SK-N-SH treated with all-trans-retinoic acid at 6 μM for 48 hours (cell line): ENCODE measurements around the gene UNC45A.

Source experiments
- ATAC-seq: fragments of 200-7000 bp; cut with Tn5 transposase; 3 replicates; pipeline ENCODE4 v1.9.1; 2020; ENCODE audit warnings: mild to moderate bottlenecking, moderate library complexity
- BACH2 ChIP-seq: fragments of 250-450 bp; sonication (Bioruptor Pico); IDR thresholded peaks from 2 replicates; pipeline ENCODE4 v1.9.0; 2021; ENCODE audit warnings: mild to moderate bottlenecking, borderline replicate concordance
- CSDC2 ChIP-seq: fragments of 250-450 bp; sonication (Bioruptor Pico); IDR thresholded peaks from 2 replicates; pipeline ENCODE4 v1.5.0; 2020; ENCODE audit warnings: mild to moderate bottlenecking, moderate library complexity
- GLIS3 ChIP-seq: fragments of 250-450 bp; sonication (Bioruptor Pico); IDR thresholded peaks from 2 replicates; pipeline ENCODE4 v1.5.0; 2020; ENCODE audit warnings: mild to moderate bottlenecking, moderate library complexity
- ISL1 ChIP-seq: fragments of 250-450 bp; sonication (Bioruptor Pico); IDR thresholded peaks from 2 replicates; pipeline ENCODE4 v2.1.2; 2022; ENCODE audit warnings: mild to moderate bottlenecking, moderate library complexity
- OSR1 ChIP-seq: fragments of 250-450 bp; sonication (Bioruptor Pico); IDR thresholded peaks from 2 replicates; pipeline ENCODE4 v1.8.0; 2022; ENCODE audit warnings: moderate library complexity, mild to moderate bottlenecking, inconsistent platforms
- POU6F1 ChIP-seq: fragments of 250-450 bp; sonication (Bioruptor Pico); IDR thresholded peaks from 2 replicates; pipeline ENCODE4 v1.8.0; 2021; ENCODE audit warnings: low read depth, mild to moderate bottlenecking, moderate library complexity, borderline replicate concordance
- PPARA ChIP-seq: fragments of 250-450 bp; sonication (Bioruptor Pico); IDR thresholded peaks from 2 replicates; pipeline ENCODE4 v1.5.0; 2020; ENCODE audit warnings: mild to moderate bottlenecking, borderline replicate concordance
- RARB ChIP-seq: fragments of 250-450 bp; sonication (Bioruptor Pico); IDR thresholded peaks from 2 replicates; pipeline ENCODE4 v1.8.0; 2021; ENCODE audit warnings: mild to moderate bottlenecking, moderate library complexity
- SNAI2 ChIP-seq: fragments of 250-450 bp; sonication (Bioruptor Pico); IDR thresholded peaks from 2 replicates; pipeline ENCODE4 v1.5.0; 2020; ENCODE audit warnings: mild to moderate bottlenecking, moderate library complexity
- TCF4 ChIP-seq: fragments of 250-450 bp; sonication (Bioruptor Pico); IDR thresholded peaks from 2 replicates; pipeline ENCODE4 v1.8.0; 2021; ENCODE audit warnings: mild to moderate bottlenecking, moderate library complexity, borderline replicate concordance
- TSHZ2 ChIP-seq: fragments of 250-450 bp; sonication (Bioruptor Pico); IDR thresholded peaks from 2 replicates; pipeline ENCODE4 v1.5.0; 2020; ENCODE audit warnings: mild to moderate bottlenecking, moderate library complexity
- ZC3H10 ChIP-seq: fragments of 250-450 bp; sonication (Bioruptor Pico); IDR thresholded peaks from 2 replicates; pipeline ENCODE4 v1.5.1; 2021; ENCODE audit warnings: mild to moderate bottlenecking, moderate library complexity
- ZFP3 ChIP-seq: fragments of 250-450 bp; sonication (Bioruptor Pico); IDR thresholded peaks from 2 replicates; pipeline ENCODE4 v1.5.0; 2020; ENCODE audit warnings: mild to moderate bottlenecking, moderate library complexity
- ZFP30 ChIP-seq: fragments of 450-650 bp; formaldehyde crosslinking; IDR thresholded peaks from 2 replicates; pipeline ENCODE4 v1.5.0; 2022; ENCODE audit warnings: mild to moderate bottlenecking, moderate library complexity
- ZNF70 ChIP-seq: fragments of 450-650 bp; formaldehyde crosslinking; IDR thresholded peaks from 2 replicates; pipeline ENCODE4 v1.5.0; 2020; ENCODE audit warnings: mild to moderate bottlenecking, moderate library complexity
- ZNF8 ChIP-seq: fragments of 450-650 bp; formaldehyde crosslinking; IDR thresholded peaks from 2 replicates; pipeline ENCODE4 v1.5.0; 2020; ENCODE audit warnings: mild to moderate bottlenecking, moderate library complexity
- TF ChIP-seq, protein P1 (sequence below): fragments of 250-450 bp; sonication (Bioruptor Pico); IDR thresholded peaks from 2 replicates; pipeline ENCODE4 v1.8.0; 2020; ENCODE audit warnings: mild to moderate bottlenecking, moderate library complexity, borderline replicate concordance

UNC45A gene

GRCh38 chr15:90887037-90887481 is 48.0 kb upstream of the UNC45A start:
- no peak for ATAC-seq
- TF ChIP-seq POU6F1: no peak
- no peak for TF ChIP-seq BACH2
- no peak for TF ChIP-seq ZNF70 (CRISPR knock-in tag)
- no peak for TF ChIP-seq ISL1
- no peak for TF ChIP-seq SNAI2
- no peak for TF ChIP-seq ZFP3 (CRISPR knock-in tag)
- TF ChIP-seq TCF4 (CRISPR knock-in tag): no peak
- no peak for TF ChIP-seq OSR1
- TF ChIP-seq TSHZ2 (CRISPR knock-in tag): no peak
- no peak for TF ChIP-seq GLIS3 (CRISPR knock-in tag)
- no peak for TF ChIP-seq RARB
- TF ChIP-seq PPARA (CRISPR knock-in tag): no peak
- TF ChIP-seq, protein P1, sequence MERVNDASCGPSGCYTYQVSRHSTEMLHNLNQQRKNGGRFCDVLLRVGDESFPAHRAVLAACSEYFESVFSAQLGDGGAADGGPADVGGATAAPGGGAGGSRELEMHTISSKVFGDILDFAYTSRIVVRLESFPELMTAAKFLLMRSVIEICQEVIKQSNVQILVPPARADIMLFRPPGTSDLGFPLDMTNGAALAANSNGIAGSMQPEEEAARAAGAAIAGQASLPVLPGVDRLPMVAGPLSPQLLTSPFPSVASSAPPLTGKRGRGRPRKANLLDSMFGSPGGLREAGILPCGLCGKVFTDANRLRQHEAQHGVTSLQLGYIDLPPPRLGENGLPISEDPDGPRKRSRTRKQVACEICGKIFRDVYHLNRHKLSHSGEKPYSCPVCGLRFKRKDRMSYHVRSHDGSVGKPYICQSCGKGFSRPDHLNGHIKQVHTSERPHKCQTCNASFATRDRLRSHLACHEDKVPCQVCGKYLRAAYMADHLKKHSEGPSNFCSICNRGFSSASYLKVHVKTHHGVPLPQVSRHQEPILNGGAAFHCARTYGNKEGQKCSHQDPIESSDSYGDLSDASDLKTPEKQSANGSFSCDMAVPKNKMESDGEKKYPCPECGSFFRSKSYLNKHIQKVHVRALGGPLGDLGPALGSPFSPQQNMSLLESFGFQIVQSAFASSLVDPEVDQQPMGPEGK: no peak
- TF ChIP-seq ZC3H10 (CRISPR knock-in tag): no peak
- TF ChIP-seq CSDC2 (CRISPR knock-in tag): no peak
- TF ChIP-seq, all 23 proteins: peak for 0

DNA sequence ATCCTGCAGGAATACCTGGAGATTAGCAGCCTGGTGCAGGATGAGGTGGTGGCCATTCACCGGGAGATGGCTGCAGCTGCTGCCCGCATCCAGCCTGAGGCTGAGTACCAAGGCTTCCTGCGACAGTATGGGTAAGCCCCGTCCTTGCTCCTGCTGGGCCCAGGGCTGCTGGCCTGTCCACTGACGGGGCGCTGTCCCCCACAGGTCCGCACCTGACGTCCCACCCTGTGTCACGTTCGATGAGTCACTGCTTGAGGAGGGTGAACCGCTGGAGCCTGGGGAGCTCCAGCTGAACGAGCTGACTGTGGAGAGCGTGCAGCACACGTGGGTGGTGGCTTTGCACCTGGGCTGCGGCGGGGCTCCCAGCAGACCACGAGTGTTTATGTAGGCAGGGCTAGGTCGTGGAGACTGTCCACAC is 45.8 kb upstream of the UNC45A start:
- ATAC-seq: no peak
- TF ChIP-seq POU6F1 (no peak), OSR1 (no peak)

- no peak for ATAC-seq
- no peak for TF ChIP-seq RARB
- TF ChIP-seq, protein P1: no peak
- TF ChIP-seq GLIS3 (CRISPR knock-in tag): no peak
- TF ChIP-seq ZFP3 (CRISPR knock-in tag): no peak
- no peak for TF ChIP-seq ZFP30
- TF ChIP-seq OSR1: no peak
- no peak for TF ChIP-seq SNAI2
- no peak for TF ChIP-seq ISL1
- TF ChIP-seq BACH2: no peak
- no peak for TF ChIP-seq POU6F1
- no peak for TF ChIP-seq ZNF8 (CRISPR knock-in tag)
- TF ChIP-seq ZC3H10 (CRISPR knock-in tag): no peak
These were observed 45.2 kb upstream of the UNC45A start for GRCh38 chr15:90889736-90890456.
